ENCODE measurements around the gene ACTL7B.

GRCh38 chr9:108835831-108836230 lies 20.0 kb downstream of the ACTL7B start:
- no peak for TF ChIP-seq POLR2A (IDR thresholded peaks at IDR 0.05)
- TF ChIP-seq CTCF (IDR thresholded peaks at IDR 0.05): no peak

All from suprapubic skin (tissue), 3 donors.